Bronchial epithelial cell (primary cell): ENCODE results near the gene ANTXR1. TPM values are rescaled to one million over a fixed set of nuclear protein-coding genes. Genes with fewer than 3 reads are reported as not detected.

Experiments
- DNase-seq: peaks from one replicate; pipeline ENCODE4 v3.0.0-alpha.2; 2010; ENCODE audit warnings: low read depth
- FAIRE-seq: peaks from 2 replicates; lab custom pipeline; 2011; peaks lifted over from hg19 to GRCh38; lab: Jason Lieb, UNC
- H3K27me3 ChIP-seq: 2 replicates; pipeline ENCODE4 v1.5.1; 2011; ENCODE audit warnings: low read length; ENCODE audit not compliant: control insufficient read depth, insufficient read depth
- H3K36me3 ChIP-seq: 2 replicates; pipeline ENCODE4 v1.5.1; 2011; ENCODE audit warnings: low read length; ENCODE audit not compliant: control insufficient read depth, insufficient read depth
- H3K4me3 ChIP-seq: 2 replicates; pipeline ENCODE4 v1.5.1; 2011; ENCODE audit warnings: mild to moderate bottlenecking, low read depth, low read length, control low read depth
- total RNA-seq: library from RNA; depleted of rRNA; stranded (reverse); fragments of >200 nt; gene quantifications from 2 replicates; pipeline ENCODE4 v1.2.1, GENCODE V29; 2014
- TF ChIP-seq, protein P1 (sequence below): IDR thresholded peaks from 2 replicates; pipeline ENCODE4 v1.5.1; 2011; ENCODE audit warnings: mild to moderate bottlenecking, moderate library complexity, low read length, control low read depth, inconsistent platforms; ENCODE audit not compliant: insufficient read depth, severe bottlenecking

Gene ANTXR1
- total RNA-seq, 1 donor from 2014 or later = 3.7 TPM

DNA sequence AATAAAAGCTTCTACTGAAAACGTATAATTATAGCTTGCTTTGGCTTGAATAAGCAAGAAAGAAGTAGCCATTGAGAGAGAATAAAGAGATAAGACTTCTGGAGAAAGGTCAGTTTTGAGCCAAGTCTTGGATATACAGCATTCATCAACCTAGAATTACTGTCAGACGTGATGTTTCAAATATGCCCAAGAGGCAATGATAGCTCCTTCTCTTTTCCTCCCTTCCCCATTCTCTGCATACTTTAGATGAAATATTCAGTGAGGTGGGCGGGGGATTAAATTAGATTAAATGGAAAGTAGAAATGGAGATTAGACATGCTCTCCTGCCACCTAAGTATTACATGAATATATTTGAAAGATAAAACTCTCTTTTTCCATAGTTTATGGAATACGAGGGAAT is 8.7 kb downstream of the ANTXR1 start:
- DNase-seq = no peak
- no peak overlapping the region for H3K4me3 ChIP-seq
- H3K36me3 ChIP-seq = no peaks in the 10 kb centered on the region
- no peak for FAIRE-seq
- no peaks in the 10 kb centered on the region for H3K27me3 ChIP-seq
- TF ChIP-seq, protein P1, sequence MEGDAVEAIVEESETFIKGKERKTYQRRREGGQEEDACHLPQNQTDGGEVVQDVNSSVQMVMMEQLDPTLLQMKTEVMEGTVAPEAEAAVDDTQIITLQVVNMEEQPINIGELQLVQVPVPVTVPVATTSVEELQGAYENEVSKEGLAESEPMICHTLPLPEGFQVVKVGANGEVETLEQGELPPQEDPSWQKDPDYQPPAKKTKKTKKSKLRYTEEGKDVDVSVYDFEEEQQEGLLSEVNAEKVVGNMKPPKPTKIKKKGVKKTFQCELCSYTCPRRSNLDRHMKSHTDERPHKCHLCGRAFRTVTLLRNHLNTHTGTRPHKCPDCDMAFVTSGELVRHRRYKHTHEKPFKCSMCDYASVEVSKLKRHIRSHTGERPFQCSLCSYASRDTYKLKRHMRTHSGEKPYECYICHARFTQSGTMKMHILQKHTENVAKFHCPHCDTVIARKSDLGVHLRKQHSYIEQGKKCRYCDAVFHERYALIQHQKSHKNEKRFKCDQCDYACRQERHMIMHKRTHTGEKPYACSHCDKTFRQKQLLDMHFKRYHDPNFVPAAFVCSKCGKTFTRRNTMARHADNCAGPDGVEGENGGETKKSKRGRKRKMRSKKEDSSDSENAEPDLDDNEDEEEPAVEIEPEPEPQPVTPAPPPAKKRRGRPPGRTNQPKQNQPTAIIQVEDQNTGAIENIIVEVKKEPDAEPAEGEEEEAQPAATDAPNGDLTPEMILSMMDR = no peak

DNA sequence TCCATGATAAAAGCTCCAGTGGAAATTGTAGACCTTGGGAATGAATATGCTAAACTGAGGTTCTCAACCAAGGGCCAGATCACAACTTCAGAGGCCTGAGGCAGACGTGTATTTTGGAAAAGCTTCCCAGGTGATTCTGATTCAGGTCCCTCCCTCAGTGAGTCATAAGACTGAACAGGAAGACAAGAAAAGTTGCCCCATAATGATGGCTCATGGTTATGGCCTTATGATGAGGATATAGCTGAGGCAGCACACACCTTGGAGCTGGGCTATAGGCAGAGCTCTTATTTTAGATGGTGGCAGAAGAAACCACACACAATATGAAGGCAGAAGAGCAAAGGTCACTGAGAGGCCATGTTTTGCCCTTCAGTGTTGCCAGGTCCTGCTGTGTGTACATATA is 9.6 kb downstream of the ANTXR1 start:
- FAIRE-seq = peak; percentile 79
- TF ChIP-seq, protein P1 = no peak

DNA sequence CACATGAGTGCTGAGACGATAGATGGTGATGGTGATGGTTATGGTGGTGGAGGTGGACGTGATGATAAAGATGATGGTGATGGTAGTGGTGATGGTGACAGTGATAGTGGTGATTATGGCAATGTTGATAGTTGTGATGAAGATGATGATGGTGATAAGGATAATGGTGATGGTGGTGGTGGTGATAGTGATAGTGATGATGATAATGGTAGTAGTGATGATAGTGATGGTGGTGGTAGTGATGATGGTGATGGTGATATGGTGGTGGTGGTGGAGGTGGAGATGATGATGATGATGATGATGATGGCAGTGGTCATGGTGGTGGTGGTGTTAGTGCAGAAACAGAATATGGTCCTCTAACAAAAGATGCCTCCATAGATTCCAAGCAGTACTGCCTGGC is 10.3 kb downstream of the ANTXR1 start:
- Histone ChIP-seq H3K27me3 (no peaks in the 10 kb centered on the region), H3K4me3 (no peak overlapping the region), H3K36me3 (no peaks in the 10 kb centered on the region)
- no peak for FAIRE-seq
- TF ChIP-seq, protein P1 = no peak
- no peak for DNase-seq

More for the DNA sequence above, 9.6 kb downstream of the ANTXR1 start:
- H3K36me3 ChIP-seq = no peaks in the 10 kb centered on the region
- H3K4me3 ChIP-seq = no peak overlapping the region
- peak; percentile 97 for DNase-seq
- H3K27me3 ChIP-seq = no peaks in the 10 kb centered on the region

DNA sequence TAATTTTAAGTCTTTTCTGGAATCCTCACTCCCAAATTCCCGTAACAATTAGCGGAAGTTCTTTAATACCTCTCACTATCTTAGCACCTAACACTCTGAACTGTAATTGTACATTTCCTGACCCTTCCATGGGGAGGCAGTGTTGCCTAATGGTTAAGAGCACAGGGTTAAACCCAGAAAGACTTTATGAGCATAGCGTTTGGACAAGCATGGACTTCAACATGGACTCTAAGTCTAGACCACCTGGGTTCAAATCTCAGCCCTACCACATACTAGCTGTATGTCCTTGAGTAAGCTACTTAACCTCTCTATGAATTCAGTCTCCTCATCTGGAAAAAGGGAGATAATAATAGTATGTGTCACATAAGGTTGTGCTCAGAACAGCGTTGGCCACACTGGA is 13.0 kb downstream of the ANTXR1 start:
- TF ChIP-seq, protein P1 = peak; percentile 55
- H3K4me3 ChIP-seq = no peak overlapping the region
- FAIRE-seq (peak; percentile 66), DNase-seq (peak; percentile 60)
- H3K36me3 ChIP-seq = no peaks in the 10 kb centered on the region
- H3K27me3 ChIP-seq = no peaks in the 10 kb centered on the region

DNA sequence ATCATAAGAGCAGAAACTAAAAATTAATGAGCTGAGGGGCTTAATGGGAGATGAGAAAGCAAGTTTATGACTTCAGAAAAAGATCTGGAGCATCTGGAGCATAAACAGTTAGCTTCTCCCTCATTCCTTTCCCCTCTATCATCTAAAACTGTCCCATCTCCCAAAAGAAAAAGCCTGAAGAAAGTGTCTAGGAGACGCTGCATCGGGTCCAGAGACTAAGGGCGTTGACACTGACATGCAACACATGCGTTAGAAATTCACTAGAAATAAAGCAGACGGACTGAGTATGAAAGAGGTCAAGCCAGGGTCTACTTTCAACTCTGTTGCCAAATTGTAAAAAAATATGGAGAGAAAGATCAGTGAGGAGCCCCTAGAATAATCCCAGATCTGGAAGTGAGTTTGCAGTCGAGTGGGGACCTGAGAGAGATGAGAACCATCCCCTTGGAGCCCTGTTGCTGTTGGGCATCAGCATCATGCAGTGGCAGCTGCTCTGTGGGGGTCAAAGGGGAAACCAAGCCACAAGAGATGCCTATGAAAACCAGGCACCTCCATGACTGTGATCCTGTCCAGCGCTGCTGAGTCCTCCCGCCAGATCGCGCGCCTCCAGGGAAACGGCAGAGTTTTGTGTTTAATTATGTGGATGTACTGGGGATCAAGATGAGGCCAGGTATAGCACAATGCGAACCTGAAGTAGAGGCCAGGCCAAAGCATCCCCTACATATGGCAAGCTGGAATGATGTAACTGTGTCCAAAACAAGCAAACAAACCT is 13.9 kb downstream of the ANTXR1 start:
- FAIRE-seq (no peak), DNase-seq (no peak)
- no peaks in the 10 kb centered on the region for H3K36me3 ChIP-seq
- no peak overlapping the region for H3K4me3 ChIP-seq
- no peaks in the 10 kb centered on the region for H3K27me3 ChIP-seq
- TF ChIP-seq, protein P1 = no peak

DNA sequence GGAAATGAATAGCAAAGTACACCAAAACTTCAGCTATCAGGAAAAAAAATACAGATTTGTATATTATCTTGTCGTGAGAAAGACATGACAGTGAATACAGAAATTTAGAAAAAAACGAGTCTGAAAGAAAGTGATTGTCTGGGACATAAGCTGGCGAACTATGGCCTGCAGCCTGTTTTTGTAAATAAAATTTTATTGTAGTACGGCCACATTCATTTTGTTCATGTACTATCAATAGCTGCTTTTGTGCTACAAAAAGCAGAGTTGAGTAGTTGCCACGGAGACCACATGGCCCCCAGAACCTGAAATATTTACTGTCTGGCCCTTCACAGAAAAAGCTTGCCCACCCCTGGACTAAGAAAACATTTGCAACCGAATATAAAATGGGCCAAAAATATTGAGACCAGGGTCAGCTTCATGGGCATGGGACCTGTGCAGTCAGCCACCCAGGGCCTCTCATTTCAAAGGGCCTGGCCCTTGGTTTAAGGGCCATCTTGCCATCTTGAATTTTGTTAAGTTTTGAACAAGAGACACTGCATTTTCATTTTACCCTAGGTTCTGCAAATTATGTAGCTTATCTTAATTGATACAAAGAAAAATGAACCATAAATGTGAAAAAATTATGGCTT is 17.9 kb downstream of the ANTXR1 start:
- Histone ChIP-seq H3K36me3 (no peaks in the 10 kb centered on the region), H3K27me3 (no peaks in the 10 kb centered on the region), H3K4me3 (no peak overlapping the region)
- DNase-seq (no peak), FAIRE-seq (no peak)
- TF ChIP-seq, protein P1 = no peak
